ENCODE results near the gene HDAC4.

DNA sequence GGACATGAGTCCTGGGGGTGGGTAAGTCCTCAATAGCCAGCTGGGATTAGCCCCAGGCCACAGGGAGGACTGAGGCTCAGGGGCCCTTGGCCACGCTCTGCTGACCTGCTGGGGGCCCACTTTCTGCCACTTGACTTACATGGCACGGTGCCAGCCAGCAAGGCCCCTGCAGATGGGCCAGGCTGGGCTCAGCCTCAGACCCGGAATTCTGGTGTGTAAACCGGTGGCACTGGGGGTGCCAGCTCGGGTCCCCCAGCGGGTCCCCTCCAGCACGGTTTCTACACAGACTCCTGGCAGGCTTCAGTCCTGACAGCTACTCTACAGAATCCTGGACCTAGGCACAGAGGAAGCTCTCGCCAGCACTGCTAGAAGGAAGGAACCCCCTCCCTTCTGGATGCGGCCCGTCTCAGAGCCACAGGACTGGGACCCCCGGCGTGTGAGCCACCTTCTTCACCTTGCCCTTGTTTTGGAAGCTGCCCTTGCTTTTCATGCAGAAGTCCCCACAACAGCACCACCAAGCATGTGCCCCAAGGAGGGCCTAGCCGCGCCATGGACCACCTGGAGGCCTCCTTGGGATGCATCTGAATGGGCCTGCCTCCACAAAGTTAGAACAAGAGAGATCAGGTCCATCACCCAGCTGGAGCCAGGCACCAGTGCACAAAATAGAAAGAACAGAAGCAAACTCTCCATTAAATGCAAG, 8.0 kb downstream of the HDAC4 start:
- TF ChIP-seq EZH2 (IDR thresholded peaks at IDR 0.05; ENCODE audit: borderline replicate concordance, low read length), result no peak
- TF ChIP-seq, protein P1, sequence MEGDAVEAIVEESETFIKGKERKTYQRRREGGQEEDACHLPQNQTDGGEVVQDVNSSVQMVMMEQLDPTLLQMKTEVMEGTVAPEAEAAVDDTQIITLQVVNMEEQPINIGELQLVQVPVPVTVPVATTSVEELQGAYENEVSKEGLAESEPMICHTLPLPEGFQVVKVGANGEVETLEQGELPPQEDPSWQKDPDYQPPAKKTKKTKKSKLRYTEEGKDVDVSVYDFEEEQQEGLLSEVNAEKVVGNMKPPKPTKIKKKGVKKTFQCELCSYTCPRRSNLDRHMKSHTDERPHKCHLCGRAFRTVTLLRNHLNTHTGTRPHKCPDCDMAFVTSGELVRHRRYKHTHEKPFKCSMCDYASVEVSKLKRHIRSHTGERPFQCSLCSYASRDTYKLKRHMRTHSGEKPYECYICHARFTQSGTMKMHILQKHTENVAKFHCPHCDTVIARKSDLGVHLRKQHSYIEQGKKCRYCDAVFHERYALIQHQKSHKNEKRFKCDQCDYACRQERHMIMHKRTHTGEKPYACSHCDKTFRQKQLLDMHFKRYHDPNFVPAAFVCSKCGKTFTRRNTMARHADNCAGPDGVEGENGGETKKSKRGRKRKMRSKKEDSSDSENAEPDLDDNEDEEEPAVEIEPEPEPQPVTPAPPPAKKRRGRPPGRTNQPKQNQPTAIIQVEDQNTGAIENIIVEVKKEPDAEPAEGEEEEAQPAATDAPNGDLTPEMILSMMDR (IDR thresholded peaks at IDR 0.05; ENCODE audit: low read length), result no peak
